GM12891 (cell line): ENCODE measurements around the gene AFAP1L2.

Experiments used
- PAX5 ChIP-seq: IDR thresholded peaks from 2 replicates; pipeline ENCODE4 v1.6.1; 2011; ENCODE audit warnings: low read length, moderate library complexity, mild to moderate bottlenecking; ENCODE audit not compliant: insufficient read depth, severe bottlenecking
- POLR2A ChIP-seq: IDR thresholded peaks from 2 replicates; pipeline ENCODE4 v1.6.1; 2011; ENCODE audit warnings: low read depth, low read length, control low read depth
- POLR2AphosphoS5 ChIP-seq: IDR thresholded peaks from 2 replicates; pipeline ENCODE4 v1.6.1; 2011; ENCODE audit warnings: low read depth, low read length, control low read depth
- SPI1 ChIP-seq: IDR thresholded peaks from 2 replicates; pipeline ENCODE4 v1.6.1; 2011; ENCODE audit warnings: low read depth, low read length, control low read depth
- TAF1 ChIP-seq: IDR thresholded peaks from 2 replicates; pipeline ENCODE4 v1.6.1; 2011; ENCODE audit warnings: low read depth, low read length, control low read depth

DNA sequence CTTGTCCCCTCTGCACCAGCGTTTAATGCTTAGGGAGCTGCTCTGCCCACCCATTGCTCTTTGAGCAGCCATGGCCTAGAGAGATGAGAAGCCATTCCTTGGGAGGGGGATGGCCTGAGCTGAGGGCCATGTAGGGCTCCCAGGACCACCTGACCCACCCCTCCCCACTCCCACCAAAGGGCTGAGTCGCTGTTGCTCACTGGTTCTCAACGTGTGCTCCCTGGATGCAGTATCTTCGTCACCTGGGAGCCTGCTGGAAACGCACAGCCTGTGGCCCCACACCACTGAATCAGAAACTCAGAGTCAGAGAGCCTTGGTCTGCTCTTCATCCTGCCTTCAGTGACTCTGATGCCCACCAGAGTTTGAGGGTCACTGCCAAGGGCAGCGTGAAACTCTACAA is 128.2 kb downstream of the AFAP1L2 start:
- TF ChIP-seq POLR2AphosphoS5 = no peak
- no peak for TF ChIP-seq POLR2A
- no peak for TF ChIP-seq SPI1
- TF ChIP-seq PAX5 = no peak
- TF ChIP-seq TAF1 = no peak
